GM19025 (cell line): Measurements from ENCODE around the gene FN3KRP.
"Not testable (repeated sequence)": the region's sequence is repeated elsewhere in the genome, so short reads cannot be mapped to it uniquely, and the experiment has no call there.

Experiments
- ATAC-seq: cut with Tn5 transposase; IDR thresholded peaks from one replicate; pipeline ENCODE4 v1.9.1; 2021; ENCODE audit warnings: mild to moderate bottlenecking, low read depth, moderate library complexity; ENCODE audit not compliant: unreplicated experiment

FN3KRP gene

GRCh38 chr17:82736511-82737185 is 20.1 kb downstream of the FN3KRP start:
- no peak for ATAC-seq

GRCh38 chr17:82737967-82738877 is 21.7 kb downstream of the FN3KRP start:
- ATAC-seq, result no peak

- no peak for ATAC-seq
These were observed 24.6 kb downstream of the FN3KRP start for GRCh38 chr17:82740906-82741759.

- ATAC-seq, result no peak
These were observed 27.1 kb downstream of the FN3KRP start for GRCh38 chr17:82743344-82744219.

GRCh38 chr17:82744736-82745135 is 28.2 kb downstream of the FN3KRP start:
- not testable (repeated sequence) for ATAC-seq

GRCh38 chr17:82745524-82745923 is 29.0 kb downstream of the FN3KRP start:
- ATAC-seq, result no peak

GRCh38 chr17:82748756-82749155 is 32.2 kb downstream of the FN3KRP start:
- ATAC-seq, result no peak

GRCh38 chr17:82750241-82750908 is 33.9 kb downstream of the FN3KRP start:
- ATAC-seq, result no peak

GRCh38 chr17:82751171-82751570 is 34.7 kb downstream of the FN3KRP start:
- ATAC-seq, result peak; percentile 16

GRCh38 chr17:82751571-82752370 is 35.3 kb downstream of the FN3KRP start, which contains the start of gene TBCD:
Gene TBCD, plus strand, starts transcription at chr17:82752065. Its CDS starts 129 bp downstream, at chr17:82752194.
- peak; percentile 72 for ATAC-seq

GRCh38 chr17:82752371-82753200 is 36.1 kb downstream of the FN3KRP start:
- peak; percentile 22 for ATAC-seq

- no peak for ATAC-seq
These were observed 36.6 kb downstream of the FN3KRP start for GRCh38 chr17:82753201-82753464.

GRCh38 chr17:82754297-82755208 is 38.0 kb downstream of the FN3KRP start:
- ATAC-seq, result no peak

- no peak for ATAC-seq
These were observed 39.7 kb downstream of the FN3KRP start for GRCh38 chr17:82756166-82756565.

GRCh38 chr17:82765371-82765770 is 48.9 kb downstream of the FN3KRP start:
- ATAC-seq, result no peak

- no peak for ATAC-seq
These were observed 50.7 kb downstream of the FN3KRP start for GRCh38 chr17:82767041-82767754.
